ENCODE results near the gene ZNF75A. TPM values are rescaled to one million over a fixed set of nuclear protein-coding genes. Genes with fewer than 3 reads are reported as not detected.

Gene ZNF75A
- total RNA-seq, 1 donor from 2014 or later, result 27.0 TPM

GRCh38 chr16:3282730-3283542 lies 22.4 kb upstream of the ZNF75A start, which contains the start of gene ZNF263:
Gene ZNF263, plus strand, starts transcription at chr16:3283491. Its CDS starts 328 bp downstream, at chr16:3283819.
- peaks cover 22% of the 10 kb centered on the region for H3K27me3 Mint-ChIP-seq (ENCODE audit: unreplicated experiment)
- H3K36me3 Mint-ChIP-seq (ENCODE audit: low read depth, unreplicated experiment), result peaks cover 30% of the 10 kb centered on the region

GRCh38 chr16:3283543-3284447 lies 21.5 kb upstream of the ZNF75A start:
- H3K4me1 Mint-ChIP-seq (ENCODE audit: unreplicated experiment), result peaks cover 15% of the 10 kb centered on the region
- H3K27me3 Mint-ChIP-seq (ENCODE audit: unreplicated experiment), result peaks cover 22% of the 10 kb centered on the region
- peaks cover 39% of the 10 kb centered on the region for H3K36me3 Mint-ChIP-seq (ENCODE audit: low read depth, unreplicated experiment)
- TF ChIP-seq CTCF (IDR thresholded peaks at IDR 0.05; ENCODE audit: unreplicated experiment), result no peak
- H3K4me3 Mint-ChIP-seq (ENCODE audit: unreplicated experiment), result peak overlapping the region; percentile 96
- peaks cover 9% of the 10 kb centered on the region for H3K9me3 Mint-ChIP-seq (ENCODE audit: unreplicated experiment)
- H3K27ac Mint-ChIP-seq (ENCODE audit: unreplicated experiment), result peak overlapping the region; percentile 97
- no peak for DNase-seq (ENCODE audit: low spot score)

More at GRCh38 chr16:3282730-3283542, 22.4 kb upstream of the ZNF75A start, which contains the start of gene ZNF263:
- H3K4me3 Mint-ChIP-seq (ENCODE audit: unreplicated experiment), result peak within 1 kb of the TSS; percentile 96
- peaks cover 15% of the 10 kb centered on the region for H3K4me1 Mint-ChIP-seq (ENCODE audit: unreplicated experiment)
- H3K9me3 Mint-ChIP-seq (ENCODE audit: unreplicated experiment), result peaks cover 9% of the 10 kb centered on the region
- no peak for TF ChIP-seq CTCF (IDR thresholded peaks at IDR 0.05; ENCODE audit: unreplicated experiment)
- peak; percentile 90 for DNase-seq (ENCODE audit: low spot score)
- H3K27ac Mint-ChIP-seq (ENCODE audit: unreplicated experiment), result peak within 1 kb of the TSS; percentile 97

- H3K27me3 Mint-ChIP-seq (ENCODE audit: unreplicated experiment), result peaks cover 22% of the 10 kb centered on the region
- H3K9me3 Mint-ChIP-seq (ENCODE audit: unreplicated experiment), result peaks cover 18% of the 10 kb centered on the region
- peaks cover 15% of the 10 kb centered on the region for H3K4me1 Mint-ChIP-seq (ENCODE audit: unreplicated experiment)
- peaks cover 52% of the 10 kb centered on the region for H3K36me3 Mint-ChIP-seq (ENCODE audit: low read depth, unreplicated experiment)
- peak overlapping the region; percentile 96 for H3K4me3 Mint-ChIP-seq (ENCODE audit: unreplicated experiment)
- H3K27ac Mint-ChIP-seq (ENCODE audit: unreplicated experiment), result no peak overlapping the region
- no peak for TF ChIP-seq CTCF (IDR thresholded peaks at IDR 0.05; ENCODE audit: unreplicated experiment)
- DNase-seq (ENCODE audit: low spot score), result no peak
Observed at GRCh38 chr16:3285131-3285530, 20.2 kb upstream of the ZNF75A start.

- Mint-ChIP-seq H3K27me3 (ENCODE audit: unreplicated experiment) (peaks cover 11% of the 10 kb centered on the region), H3K27ac (ENCODE audit: unreplicated experiment) (no peak overlapping the region), H3K36me3 (ENCODE audit: low read depth, unreplicated experiment) (peaks cover 87% of the 10 kb centered on the region), H3K4me1 (ENCODE audit: unreplicated experiment) (peaks cover 2% of the 10 kb centered on the region), H3K4me3 (ENCODE audit: unreplicated experiment) (peak overlapping the region; percentile 89), H3K9me3 (ENCODE audit: unreplicated experiment) (peaks cover 46% of the 10 kb centered on the region)
- DNase-seq (ENCODE audit: low spot score), result no peak
- TF ChIP-seq CTCF (IDR thresholded peaks at IDR 0.05; ENCODE audit: unreplicated experiment), result no peak
Observed at GRCh38 chr16:3289998-3290673, 15.2 kb upstream of the ZNF75A start.
